Hippocampal formation (tissue), 2 donors: ENCODE measurements around the gene ZDHHC8.

ENCODE experiments used
- DNase-seq, 2 donors: peaks; one replicate each; lab custom pipeline; 2025; lab: John Stamatoyannopoulos, UW

ZDHHC8 gene

DNA sequence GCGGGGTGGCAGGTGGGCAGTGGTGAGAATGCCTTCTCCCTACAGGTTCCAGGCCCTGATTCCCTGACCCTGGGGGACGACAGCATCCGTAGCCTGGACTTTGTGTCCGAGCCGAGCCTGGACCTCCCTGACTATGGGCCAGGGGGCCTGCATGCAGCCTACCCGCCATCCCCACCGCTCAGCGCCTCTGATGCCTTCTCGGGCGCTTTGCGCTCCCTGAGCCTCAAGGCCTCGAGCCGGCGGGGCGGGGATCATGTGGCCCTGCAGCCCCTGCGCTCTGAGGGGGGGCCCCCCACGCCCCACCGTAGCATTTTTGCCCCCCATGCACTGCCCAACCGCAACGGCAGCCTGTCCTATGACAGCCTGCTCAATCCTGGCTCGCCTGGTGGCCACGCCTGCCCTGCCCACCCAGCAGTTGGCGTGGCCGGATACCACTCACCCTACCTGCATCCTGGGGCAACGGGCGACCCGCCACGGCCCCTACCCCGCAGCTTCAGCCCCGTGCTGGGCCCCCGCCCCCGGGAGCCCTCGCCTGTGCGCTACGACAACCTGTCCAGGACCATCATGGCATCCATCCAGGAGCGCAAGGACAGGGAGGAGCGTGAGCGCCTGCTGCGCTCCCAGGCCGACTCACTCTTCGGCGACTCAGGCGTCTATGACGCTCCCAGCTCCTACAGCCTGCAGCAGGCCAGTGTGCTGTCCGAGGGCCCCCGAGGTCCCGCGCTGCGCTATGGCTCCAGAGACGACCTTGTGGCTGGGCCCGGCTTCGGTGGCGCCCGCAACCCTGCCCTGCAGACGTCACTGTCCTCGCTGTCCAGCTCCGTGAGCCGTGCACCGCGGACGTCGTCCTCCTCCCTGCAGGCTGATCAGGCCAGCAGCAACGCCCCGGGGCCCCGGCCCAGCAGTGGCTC, 11.4 kb downstream of the ZDHHC8 start:
- DNase-seq, result no peak

DNA sequence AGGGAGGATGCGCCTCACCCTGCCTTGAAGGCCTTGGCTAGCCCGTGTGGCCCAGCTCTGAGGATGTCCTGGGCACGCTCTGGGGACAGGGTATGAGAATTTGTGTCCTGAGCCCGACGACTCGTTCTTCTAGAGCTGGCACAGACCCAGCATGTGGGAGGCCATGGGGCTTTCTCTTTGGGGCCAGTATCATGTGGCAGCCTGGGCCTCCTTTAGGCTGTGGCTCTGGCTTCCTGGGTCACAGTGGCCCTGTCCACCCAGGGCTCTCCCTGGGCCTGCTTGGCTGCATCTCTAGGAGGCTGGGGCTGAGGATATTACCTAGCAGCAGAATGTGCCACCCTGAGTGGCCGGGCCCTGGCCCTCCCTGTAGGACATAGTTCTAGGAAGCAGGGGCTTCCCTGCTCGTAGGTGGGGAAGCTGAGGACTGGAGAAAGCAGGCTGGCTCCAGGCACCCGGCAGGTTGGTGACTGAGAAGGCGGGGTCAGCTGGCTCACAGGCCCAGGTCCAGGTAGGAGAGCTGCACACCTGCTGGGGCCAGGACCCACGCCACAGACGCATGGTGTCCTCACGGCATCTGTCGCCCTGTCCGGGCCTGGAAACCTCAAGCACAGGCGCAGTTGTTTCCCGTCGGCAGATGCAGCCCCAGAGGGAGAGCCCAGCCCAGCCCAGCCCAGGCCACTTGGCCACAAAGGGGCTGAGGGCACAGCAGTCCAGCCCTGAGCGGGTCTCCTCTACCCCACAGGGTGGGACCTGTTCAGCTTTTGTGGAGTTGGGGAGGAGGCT, 12.5 kb downstream of the ZDHHC8 start:
- DNase-seq, result no peak

DNA sequence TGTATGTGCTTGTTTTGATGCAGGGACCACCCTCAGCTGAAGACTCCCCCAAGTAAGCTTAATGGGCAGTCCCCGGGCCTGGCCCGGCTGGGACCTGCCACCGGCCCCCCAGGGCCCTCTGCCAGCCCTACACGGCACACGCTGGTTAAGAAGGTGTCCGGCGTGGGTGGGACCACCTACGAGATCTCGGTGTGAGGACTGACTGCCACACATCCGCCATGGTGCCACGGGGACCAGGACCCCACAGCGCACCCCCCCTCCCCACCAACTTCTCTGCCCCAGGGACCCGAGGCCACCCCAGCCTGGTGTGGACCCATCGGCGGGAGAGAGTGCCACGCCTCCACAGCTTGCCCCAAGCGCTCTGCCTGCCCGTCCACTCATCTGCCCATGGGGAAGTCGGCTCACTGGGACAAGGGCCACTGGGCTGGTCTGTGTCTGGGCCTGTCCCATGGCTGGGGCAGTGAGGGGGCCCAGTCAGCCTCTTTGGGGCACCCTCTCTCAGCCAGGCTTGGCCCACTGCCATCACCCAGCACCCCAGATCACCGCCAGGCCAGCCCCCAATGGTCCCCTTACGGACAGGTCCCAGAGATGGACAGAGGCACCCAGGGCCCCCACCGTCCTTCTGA, 13.7 kb downstream of the ZDHHC8 start:
- DNase-seq, result no peak

DNA sequence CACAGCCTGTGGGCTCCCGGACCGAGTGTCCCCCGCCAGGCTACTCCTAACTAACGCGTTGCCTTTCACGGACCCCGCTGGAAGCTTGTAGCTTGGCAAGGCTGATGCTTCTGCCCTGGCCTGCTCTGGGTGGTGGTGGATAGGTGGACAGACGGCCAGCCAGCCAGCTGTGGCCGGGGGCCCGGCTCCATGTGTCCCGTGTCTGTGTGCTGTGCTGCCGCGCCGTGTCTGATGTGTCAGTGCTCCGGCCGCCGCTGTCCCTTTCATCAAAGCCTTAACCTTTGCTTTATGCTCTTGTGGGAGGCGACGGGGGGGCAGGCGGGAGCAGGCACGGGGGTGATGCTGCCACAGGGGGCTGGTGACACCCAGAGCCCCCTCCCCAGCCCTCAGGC, 14.2 kb downstream of the ZDHHC8 start:
- DNase-seq, result no peak

DNA sequence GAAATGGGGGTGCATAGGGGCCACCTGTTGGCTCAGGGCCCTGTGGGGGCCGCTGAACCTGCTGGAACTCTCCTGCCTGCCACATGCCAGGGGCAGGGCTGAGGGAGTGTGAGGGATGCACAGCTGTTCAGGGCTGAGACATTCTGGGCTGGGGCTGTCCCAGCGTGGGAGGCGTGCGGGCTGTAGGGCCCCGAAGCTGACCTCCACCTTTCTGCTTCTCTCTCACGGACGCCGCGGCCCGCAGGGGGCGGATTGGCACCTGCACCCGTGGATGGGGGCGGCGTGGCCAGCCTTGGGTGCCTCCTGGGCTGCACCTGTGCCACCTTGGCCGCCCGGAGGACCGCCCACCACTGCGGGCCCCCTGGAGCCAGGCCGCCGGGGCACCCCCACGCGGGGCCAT, 15.2 kb downstream of the ZDHHC8 start:
- no peak for DNase-seq

DNA sequence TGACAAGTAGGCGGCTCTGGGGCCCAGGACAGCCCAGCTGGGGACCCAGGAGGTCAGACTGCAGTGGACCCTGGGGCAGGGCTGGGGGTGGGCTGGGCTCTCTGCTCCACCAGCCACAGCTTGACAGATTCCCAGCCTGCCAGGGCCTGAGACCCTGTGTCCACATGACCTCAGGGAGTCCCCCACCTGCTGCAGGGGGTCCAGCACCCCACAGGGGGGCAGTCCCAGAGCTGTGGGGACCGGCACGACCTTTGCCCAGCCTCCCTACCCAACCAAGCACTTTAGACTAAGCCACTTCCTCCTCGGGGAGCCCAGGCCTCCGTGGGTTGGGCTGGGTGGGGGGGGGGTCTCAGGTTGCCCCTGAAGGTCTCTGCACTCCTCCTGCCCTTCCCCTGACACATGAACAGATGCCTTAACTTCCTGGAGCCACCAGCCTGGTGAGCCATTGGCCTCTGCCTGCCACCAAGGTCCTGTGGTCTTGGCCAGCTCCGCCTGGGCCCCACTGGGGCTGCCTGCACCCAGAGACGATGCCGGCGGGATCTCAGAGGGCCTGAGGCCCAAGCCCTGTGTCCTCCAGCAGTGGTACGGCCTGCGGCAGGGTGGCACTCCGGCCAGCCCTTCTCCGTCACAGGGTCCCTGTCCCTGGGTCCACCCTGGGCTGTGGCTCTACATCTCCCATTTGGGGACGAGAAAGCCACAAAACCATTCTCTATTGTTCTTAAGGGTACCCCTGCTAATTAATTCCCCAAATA, 15.8 kb downstream of the ZDHHC8 start:
- no peak for DNase-seq

DNA sequence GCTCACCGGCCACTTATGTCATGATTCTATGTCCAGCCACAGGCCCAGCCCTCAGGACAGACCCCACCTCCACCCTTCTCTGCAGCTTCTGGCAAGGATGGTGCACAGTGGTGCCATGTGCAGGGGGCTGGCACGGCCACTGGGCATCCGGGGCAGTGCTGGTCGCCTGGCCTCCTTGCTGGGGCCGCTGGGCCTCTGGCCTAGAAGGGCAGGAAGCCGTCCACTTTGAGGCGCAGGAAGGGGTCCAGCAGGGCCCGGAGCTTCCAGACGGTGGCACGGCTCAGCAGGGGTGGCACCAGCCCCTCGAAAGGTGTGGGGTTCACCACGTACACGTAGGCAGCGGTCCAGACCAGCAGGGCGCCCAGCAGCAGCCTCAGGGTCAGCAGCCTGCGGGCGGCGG, 16.8 kb downstream of the ZDHHC8 start:
- DNase-seq, result no peak

DNA sequence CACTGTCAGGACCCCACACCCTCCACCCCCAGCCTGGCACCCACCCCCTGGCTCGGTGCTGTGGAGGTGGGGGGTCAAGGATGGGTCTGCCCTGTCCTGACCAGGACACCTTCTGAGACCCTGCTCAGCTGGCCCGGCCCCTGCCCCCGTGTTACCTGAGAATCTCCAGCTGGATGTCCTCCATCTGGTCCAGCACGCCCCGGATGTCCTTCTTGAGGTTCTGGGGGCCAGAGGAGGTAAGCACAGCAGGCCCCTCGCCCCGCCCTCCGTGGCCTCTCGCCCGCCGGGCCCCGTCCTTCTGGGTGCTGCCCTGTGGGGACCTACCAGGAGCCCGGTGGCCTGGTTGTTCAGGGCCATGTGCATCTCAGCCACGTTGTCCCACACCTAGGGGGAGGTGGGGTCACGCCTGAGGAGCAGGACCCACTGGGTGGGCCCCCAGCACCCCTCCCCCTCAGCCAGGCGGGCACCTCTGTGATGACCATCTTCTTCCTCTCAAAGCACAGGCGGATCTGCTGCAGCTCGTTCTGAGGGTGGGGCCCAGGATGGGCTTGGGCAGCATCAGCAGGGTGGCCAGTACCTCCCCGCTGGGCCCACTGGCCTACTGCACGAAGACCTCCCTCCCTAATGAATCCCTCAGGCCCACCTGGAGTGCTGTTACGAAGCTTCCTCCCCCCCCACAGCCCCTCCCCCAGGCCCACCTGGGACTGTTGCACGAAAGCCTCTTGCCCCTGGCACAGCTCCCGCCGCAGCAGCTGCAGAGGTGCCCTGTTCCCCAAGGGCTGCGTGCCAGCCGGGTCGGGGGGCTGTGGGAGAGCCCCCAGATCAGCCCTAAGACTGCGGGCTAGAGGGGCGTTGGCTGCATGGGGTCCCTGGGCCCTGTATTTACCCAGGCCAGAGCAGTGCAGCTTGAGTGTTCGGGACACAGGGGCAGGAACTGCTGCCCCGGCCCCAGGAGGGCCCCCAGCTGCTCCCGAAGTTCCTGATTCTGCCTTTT, 17.9 kb downstream of the ZDHHC8 start:
- no peak for DNase-seq

DNA sequence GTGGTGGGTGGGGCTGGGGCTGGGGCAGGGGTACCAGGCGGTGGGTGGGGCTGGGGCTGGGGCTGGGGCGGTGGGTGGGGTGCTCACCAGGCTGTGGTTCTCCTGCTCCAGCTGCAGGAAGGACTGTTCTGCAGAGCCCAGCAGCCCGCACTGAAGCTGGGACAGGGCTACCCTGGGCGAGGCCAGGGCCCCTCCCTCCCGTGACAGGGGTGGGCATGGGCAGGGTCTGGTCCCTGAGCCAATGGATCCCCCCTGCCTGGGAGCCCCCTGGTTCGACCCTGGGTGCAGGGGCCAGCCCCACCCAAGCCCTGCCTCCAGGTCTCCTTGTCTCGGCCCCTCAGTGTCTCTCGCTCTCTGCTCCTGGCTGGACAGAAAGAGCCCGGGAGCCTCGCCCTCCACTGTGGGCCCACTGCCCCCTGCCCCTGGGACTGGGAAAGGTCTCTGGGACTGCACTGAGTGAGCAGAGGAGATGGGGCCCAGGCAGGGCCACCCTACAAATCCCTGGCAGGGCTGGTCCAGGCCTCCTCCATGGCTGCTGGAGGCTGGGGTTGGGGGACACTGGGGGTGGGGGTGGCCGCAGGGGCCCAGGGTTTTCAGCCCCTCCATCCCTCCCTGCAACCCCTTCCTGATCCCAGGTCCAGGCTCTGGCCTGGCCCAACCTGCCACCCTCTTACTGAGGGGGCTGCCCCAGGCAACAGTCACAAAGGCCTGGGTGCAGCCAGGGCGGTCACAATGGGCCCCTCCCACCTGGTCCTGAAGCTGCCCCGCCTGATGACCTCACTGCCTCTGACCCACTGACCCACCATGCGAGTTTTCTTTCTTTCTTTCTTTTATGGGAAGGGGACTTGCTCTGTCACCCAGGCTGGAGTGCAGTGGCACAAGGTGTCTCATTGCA, 19.0 kb downstream of the ZDHHC8 start, which contains the start of gene CCDC188:
CCDC188 (minus strand) TSS at position 675 of the 895 bp plus-strand sequence; CDS start at position 606, 69 bp downstream.
- no peak for DNase-seq

DNA sequence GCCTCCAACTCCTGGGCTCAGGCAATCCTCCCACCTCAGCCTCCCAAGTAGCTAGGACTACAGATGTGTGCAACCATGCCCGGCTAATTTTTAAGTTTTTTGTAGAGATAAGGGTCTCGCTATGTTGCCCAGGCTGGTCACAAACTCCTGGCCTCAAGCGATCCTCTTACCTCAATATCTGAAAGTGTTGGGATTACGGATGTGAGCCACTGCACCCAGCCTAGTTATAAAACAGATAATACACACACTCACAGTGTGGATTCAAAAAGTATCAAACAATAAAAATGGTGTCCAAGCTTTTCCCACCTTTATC, 19.6 kb downstream of the ZDHHC8 start:
- no peak for DNase-seq

DNA sequence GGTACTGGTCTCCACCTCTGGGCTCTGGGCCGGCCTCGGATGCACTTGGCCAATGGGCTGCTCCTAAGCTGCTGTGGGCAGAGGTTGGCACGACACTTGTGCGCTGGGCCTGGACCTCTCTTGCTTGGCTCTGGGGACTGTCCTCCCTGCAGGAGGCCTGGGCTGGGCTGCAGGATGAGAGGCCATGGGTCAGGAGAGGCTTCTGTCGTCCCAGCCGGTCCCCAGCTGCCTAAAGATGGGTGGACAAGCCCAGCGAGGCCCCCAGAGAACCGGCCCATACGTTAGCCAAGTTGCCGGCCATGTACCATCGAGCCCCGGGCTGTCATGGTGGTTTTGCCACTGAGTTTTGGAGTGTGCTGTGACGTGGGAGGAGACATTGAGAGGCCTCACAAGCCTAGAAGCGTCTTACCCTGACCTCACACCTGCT, 20.9 kb downstream of the ZDHHC8 start:
- DNase-seq, result no peak

DNA sequence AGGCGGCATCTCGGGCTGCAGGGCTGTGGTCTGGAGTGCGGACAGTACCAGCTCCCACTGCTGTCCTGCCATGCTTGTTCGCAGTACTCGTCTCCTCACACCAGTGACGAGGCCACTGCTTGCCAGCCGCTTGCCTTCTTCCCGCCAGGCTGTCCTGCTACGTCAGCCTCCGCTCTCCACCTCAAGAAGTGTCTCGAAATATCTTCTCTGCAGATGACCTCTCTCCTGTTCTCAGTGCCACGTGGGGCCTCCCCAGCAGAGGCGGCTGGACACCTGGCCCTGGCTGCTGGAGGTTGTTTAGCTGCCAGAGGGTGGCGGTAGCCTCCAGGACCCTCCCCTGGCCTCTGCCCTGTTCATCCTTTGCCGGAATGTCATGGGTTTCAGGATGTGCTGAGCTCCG, 22.3 kb downstream of the ZDHHC8 start:
- no peak for DNase-seq

DNA sequence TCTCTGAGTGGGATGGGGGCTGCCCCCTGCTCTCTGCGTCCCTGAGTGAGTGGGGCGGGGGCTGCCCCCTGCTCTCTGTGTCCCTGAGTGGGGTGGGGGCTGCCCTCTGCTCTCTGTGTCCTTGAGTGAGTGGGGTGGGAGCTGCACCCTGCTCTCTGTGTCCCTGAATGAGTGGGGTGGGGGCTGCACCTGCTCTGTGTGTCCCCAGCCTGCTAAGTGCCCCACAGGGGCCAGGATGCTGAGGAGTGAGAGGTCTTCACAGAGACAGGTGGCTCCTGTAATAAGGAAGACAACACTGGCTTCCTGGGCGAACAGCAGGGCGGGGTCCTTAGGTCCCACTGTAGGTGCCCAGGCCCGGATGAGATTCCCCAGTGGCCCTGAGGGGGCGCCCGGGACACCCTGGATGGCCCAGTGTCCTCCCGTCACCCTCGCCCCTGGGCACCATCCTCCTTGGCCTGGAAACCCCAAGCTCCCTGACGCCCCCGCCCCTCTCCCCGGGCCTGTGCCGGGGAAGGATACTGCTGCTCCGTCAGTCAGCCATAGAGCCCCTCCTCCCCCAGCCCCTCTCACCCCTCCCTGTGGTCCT, 23.1 kb downstream of the ZDHHC8 start:
- no peak for DNase-seq

DNA sequence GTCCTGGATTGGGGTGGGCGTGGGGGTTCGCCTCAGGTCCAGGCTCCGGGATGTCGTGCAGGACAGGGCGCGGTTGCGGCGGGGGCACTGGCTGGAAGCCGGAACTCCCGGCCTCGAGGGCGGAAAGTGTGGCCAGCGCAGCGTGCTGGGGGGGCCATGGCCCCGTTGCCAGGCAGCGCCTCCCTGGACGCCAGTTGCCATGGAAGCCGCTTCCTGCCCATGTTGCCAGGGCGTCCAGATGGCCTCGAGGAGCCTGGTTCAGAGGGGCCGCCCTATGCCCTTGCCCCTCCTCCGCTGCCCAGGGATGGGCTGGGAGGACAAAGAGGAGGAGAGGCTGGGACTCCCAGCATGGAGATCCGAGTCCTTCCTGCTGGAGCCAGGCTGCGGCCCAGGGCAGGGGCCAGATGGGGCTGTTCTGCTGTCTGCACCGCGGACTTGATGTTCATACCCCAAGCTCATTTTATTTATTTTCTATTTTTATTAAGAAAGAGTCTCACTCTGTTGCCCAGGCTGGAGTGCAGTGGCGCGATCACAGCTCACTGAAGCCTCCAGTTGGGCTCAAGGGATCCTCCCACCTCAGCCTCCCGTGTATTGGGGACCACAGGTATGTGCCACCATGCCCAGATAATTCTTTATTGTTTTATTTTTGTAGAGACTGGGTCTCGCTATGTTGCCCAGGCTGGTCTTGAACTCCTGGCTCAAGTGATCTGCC, 23.9 kb downstream of the ZDHHC8 start:
- DNase-seq, result peak; percentile 13 to 62

DNA sequence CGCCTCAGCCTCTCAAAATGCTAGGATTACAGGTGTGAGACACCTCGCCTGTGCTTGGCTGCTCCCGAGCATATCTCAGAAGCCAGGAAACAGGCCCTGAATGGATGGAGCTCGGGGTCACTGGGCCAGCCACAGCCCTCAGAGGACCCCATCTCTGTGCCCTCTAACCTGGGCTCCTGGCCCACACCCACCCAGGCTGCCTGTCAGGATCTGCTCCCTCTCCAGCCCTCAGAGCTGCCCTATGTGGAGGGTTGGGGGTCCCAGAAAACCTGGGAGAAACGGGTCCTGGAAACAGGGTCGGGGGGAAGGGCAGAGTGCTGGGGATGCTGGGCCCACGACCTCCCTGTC, 24.4 kb downstream of the ZDHHC8 start:
- no peak for DNase-seq

DNA sequence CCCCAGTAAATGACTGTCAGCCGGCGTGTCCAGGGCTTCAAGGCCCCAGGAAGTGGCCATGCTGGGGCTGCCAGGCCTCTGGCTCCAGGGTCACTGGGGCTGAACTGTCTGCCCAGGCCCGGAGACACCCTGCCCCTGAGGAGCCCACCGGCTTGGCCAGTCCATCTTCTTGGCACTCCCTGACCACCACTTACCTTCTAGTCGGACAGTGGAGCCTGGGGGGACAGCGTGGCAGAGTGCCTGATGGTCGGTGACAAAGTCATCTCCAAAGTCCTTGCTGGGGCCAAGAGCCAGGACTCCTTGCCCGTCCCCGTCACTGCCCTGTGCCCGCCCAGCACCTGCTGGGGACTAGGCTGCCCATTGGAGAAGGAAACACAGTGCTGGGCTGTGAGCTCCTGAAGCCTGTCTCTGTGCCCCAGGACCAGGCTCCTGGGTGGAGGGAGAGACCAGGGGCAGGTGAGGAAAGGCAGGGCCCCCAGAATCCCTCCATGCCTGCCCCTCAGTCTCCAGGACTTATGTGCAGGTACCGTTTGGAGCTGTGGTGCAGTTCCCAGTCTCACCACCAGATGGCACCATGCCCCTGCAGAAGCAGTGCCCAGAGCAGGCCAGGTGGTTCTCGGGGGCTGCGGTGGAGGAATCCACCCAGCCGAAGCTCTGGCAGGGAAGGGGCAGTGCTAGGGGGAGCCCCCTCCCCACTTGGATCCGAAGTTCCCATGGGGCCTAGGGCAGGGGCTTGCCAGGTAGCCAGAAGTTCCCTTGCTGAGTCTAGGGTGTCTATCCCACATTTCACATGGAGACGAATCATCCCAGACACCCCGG, 25.2 kb downstream of the ZDHHC8 start:
- DNase-seq, result peak; percentile 30 to 67

DNA sequence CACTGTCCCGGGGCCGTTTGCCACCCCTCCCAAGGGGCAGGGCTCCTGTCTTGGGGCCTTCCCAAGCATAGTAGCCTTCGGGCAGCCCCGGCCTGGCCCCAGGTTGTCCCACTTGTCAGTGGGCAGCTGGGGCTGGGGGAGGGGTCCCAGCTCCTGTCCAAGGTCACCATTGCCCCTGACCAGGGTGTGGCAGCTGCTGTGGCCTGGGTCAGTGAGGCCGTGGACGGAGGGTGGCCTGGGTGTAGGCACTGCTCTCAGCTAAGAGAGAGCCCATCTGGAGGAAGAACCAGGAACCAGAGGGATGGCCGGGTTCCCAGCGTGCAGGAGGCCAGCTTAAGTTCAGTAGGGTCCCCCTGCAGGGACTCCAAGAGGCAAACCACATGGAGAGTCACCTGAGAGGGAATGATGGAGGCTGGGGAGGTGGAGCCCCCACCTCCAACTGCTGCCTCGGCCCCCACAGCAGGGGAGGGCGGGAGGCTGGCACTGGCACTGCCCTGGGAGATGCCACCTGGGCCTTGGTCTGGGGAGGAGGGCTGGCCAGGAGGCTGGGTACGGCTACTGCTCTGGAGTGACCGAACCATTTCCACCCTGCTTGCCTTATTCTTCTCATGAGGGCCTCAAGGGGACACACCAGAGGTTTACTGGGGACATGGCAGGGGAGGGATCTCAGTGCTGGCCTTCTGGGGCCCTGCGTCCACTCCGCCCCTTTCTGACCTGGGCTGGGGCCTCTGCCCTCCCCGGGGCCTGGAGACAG, 26.0 kb downstream of the ZDHHC8 start:
- no peak for DNase-seq
